H1 (cell line): ENCODE measurements around the gene LRFN3. TPM values are rescaled to one million over a fixed set of nuclear protein-coding genes. Genes with fewer than 3 reads are reported as not detected.
A peak's percentile ranks its signal among the peaks of the same experiment; 100 is the strongest.

Experiments
- CTCF ChIA-PET: fragments of 300-600 bp; sonication (Branson Sonifier 250); formaldehyde crosslinking; loops from one replicate; lab custom pipeline; 2021; ENCODE audit not compliant: partially characterized antibody; lab: Charles Lee
- POLR2A ChIA-PET: fragments of 300-600 bp; sonication (Branson Sonifier 250); formaldehyde crosslinking; loops from one replicate; lab custom pipeline; 2021; ENCODE audit warnings: inconsistent platforms; ENCODE audit not compliant: partially characterized antibody; lab: Charles Lee
- DNase-seq, 2 experiments: peaks; one replicate each; pipeline versions ENCODE4 v3.0.0 to v3.0.0-alpha.2; 2010 to 2022; ENCODE audit warnings: low spot score in 2 of 2, low read depth in 1 of 2, mixed read lengths in 1 of 2
- FAIRE-seq: peaks from 2 replicates; lab custom pipeline; 2011; peaks lifted over from hg19 to GRCh38; lab: Jason Lieb, UNC
- H2AFZ ChIP-seq: 2 replicates; pipeline ENCODE4 v1.8.1; 2012; ENCODE audit warnings: low read length, inconsistent platforms
- H2AK5ac ChIP-seq: 2 replicates; pipeline ENCODE4 v1.6.1; 2013; ENCODE audit warnings: low read depth, low read length
- H2BK120ac ChIP-seq: replicated peaks from 2 replicates; pipeline ENCODE3; 2013; ENCODE audit warnings: low read depth, low read length, inconsistent platforms
- H2BK12ac ChIP-seq: 2 replicates; pipeline ENCODE4 v1.6.1; 2013; ENCODE audit warnings: low read depth, low read length
- H2BK15ac ChIP-seq: 2 replicates; pipeline ENCODE4 v1.6.1; 2013; ENCODE audit warnings: low read length
- H2BK20ac ChIP-seq: 2 replicates; pipeline ENCODE4 v1.6.1; 2013; ENCODE audit warnings: low read length
- H2BK5ac ChIP-seq: 2 replicates; pipeline ENCODE4 v1.6.1; 2013; ENCODE audit warnings: low read depth, low read length
- H3K14ac ChIP-seq: 2 replicates; pipeline ENCODE4 v1.6.1; 2013; ENCODE audit warnings: inconsistent platforms; ENCODE audit not compliant: insufficient read length
- H3K18ac ChIP-seq: 2 replicates; pipeline ENCODE4 v1.6.1; 2013; ENCODE audit warnings: low read length; ENCODE audit errors: extremely low read depth
- H3K23ac ChIP-seq: 2 replicates; pipeline ENCODE4 v1.6.1; 2013; ENCODE audit warnings: inconsistent platforms; ENCODE audit not compliant: insufficient read length
- H3K23me2 ChIP-seq: 2 replicates; pipeline ENCODE4 v1.6.1; 2013; ENCODE audit warnings: low read depth, low read length
- H3K27ac ChIP-seq: 2 replicates; pipeline ENCODE4 v1.6.1; 2011; ENCODE audit warnings: low read depth, low read length, inconsistent platforms
- H3K27me3 ChIP-seq, 4 experiments: replicated peaks in 1 of 4; 1 replicate in 1 of 4; 2 replicates in 3 of 4; pipeline versions ENCODE4 v1.6.1 to v1.8.1; 2011 to 2013; ENCODE audit warnings: low read length in 3 of 4, mild to moderate bottlenecking in 3 of 4, inconsistent platforms in 2 of 4, mixed read lengths in 2 of 4, moderate library complexity in 1 of 4; ENCODE audit not compliant: control insufficient read depth in 3 of 4, insufficient read depth in 3 of 4; ENCODE audit errors: extremely low read depth in 1 of 4
- H3K36me3 ChIP-seq, 4 experiments: 2 replicates each; pipeline versions ENCODE4 v1.6.1 to v1.8.1; 2011 to 2013; ENCODE audit warnings: mild to moderate bottlenecking in 4 of 4, low read length in 3 of 4, moderate library complexity in 2 of 4, control low read depth in 1 of 4, inconsistent platforms in 1 of 4; ENCODE audit not compliant: insufficient read depth in 4 of 4, control insufficient read depth in 2 of 4
- H3K4ac ChIP-seq: replicated peaks from 2 replicates; pipeline ENCODE3; 2013; ENCODE audit warnings: low read length, low read depth, mixed read lengths, inconsistent platforms; ENCODE audit not compliant: insufficient read length
- H3K4me1 ChIP-seq, 4 experiments: replicated peaks in 1 of 4; 1 replicate in 1 of 4; 2 replicates in 3 of 4; pipeline versions ENCODE4 v1.6.1 to v1.8.1; 2011 to 2013; ENCODE audit warnings: low read length in 3 of 4, inconsistent platforms in 2 of 4, mixed read lengths in 1 of 4; ENCODE audit not compliant: insufficient read depth in 4 of 4, control insufficient read depth in 3 of 4
- H3K4me2 ChIP-seq, 2 experiments: 2 replicates each; pipeline versions ENCODE4 v1.6.1 to v1.8.1; 2011 to 2013; ENCODE audit warnings: low read depth in 2 of 2, low read length in 2 of 2, control low read depth in 1 of 2, inconsistent platforms in 1 of 2, mild to moderate bottlenecking in 1 of 2; ENCODE audit not compliant: insufficient read depth in 1 of 2
- H3K4me3 ChIP-seq, 4 experiments: fragments of 200-600, 300-600 bp in 1 of 4; sonication (generic), shearing (Covaris generic), sonication (Bioruptor Twin) in 1 of 4; 2 replicates each; pipeline versions ENCODE4 v1.5.1 to v1.8.1; 2011 to 2016; ENCODE audit warnings: low read length in 4 of 4, low read depth in 3 of 4, control low read depth in 2 of 4, inconsistent platforms in 2 of 4, mild to moderate bottlenecking in 2 of 4, mixed read lengths in 1 of 4, moderate library complexity in 1 of 4; ENCODE audit not compliant: insufficient read depth in 2 of 4; ENCODE audit errors: extremely low read depth in 1 of 4
- H3K56ac ChIP-seq: replicated peaks from 2 replicates; pipeline ENCODE3; 2013; ENCODE audit warnings: low read depth, mild to moderate bottlenecking, mixed read lengths, low read length, inconsistent platforms; ENCODE audit not compliant: insufficient read length
- H3K79me1 ChIP-seq: 2 replicates; pipeline ENCODE4 v1.6.1; 2013; ENCODE audit warnings: low read depth, low read length, control low read depth
- H3K79me2 ChIP-seq, 2 experiments: 2 replicates each; pipeline versions ENCODE4 v1.6.1 to v1.8.1; 2012 to 2013; ENCODE audit warnings: low read length in 2 of 2, mild to moderate bottlenecking in 2 of 2, inconsistent platforms in 1 of 2; ENCODE audit not compliant: insufficient read depth in 2 of 2, control insufficient read depth in 1 of 2
- H3K9ac ChIP-seq, 4 experiments: replicated peaks in 1 of 4; 1 replicate in 1 of 4; 2 replicates in 3 of 4; pipeline versions ENCODE4 v1.6.1 to v1.8.1; 2011 to 2013; ENCODE audit warnings: low read depth in 3 of 4, low read length in 3 of 4, control low read depth in 2 of 4, mild to moderate bottlenecking in 2 of 4, moderate library complexity in 2 of 4, inconsistent platforms in 1 of 4; ENCODE audit errors: extremely low read depth in 1 of 4
- H3K9me3 ChIP-seq, 2 experiments: 2 replicates each; pipeline versions ENCODE4 v1.6.1 to v1.8.1; 2012 to 2013; ENCODE audit warnings: mild to moderate bottlenecking in 2 of 2, moderate library complexity in 2 of 2, control low read depth in 1 of 2, inconsistent platforms in 1 of 2, low read depth in 1 of 2, low read length in 1 of 2, mixed read lengths in 1 of 2; ENCODE audit not compliant: insufficient read depth in 2 of 2
- H4K20me1 ChIP-seq, 2 experiments: replicated peaks in 1 of 2; 2 replicates each; pipeline versions ENCODE3 to v1.8.1; 2011 to 2013; ENCODE audit warnings: inconsistent platforms in 2 of 2, low read length in 2 of 2, mild to moderate bottlenecking in 1 of 2; ENCODE audit not compliant: insufficient read depth in 2 of 2, control insufficient read depth in 1 of 2
- H4K5ac ChIP-seq: 2 replicates; pipeline ENCODE4 v1.6.1; 2013; ENCODE audit warnings: low read length, low read depth, mixed read lengths, inconsistent platforms; ENCODE audit not compliant: insufficient read length
- H4K8ac ChIP-seq: 2 replicates; pipeline ENCODE4 v1.8.0; 2013; ENCODE audit warnings: mild to moderate bottlenecking, moderate library complexity, low read length, inconsistent platforms; ENCODE audit not compliant: insufficient read depth; ENCODE audit errors: extremely low read depth
- H4K91ac ChIP-seq: replicated peaks from 2 replicates; pipeline ENCODE3; 2013; ENCODE audit warnings: low read length, mixed read lengths, inconsistent platforms; ENCODE audit not compliant: insufficient read length
- ASH2L ChIP-seq: fragments of 200-600, 300-600 bp; sonication (generic); IDR thresholded peaks from one replicate; pipeline ENCODE4 v1.7.1; 2017; ENCODE audit warnings: low read length
- CHD1 ChIP-seq: IDR thresholded peaks from 2 replicates; pipeline ENCODE4 v1.6.1; 2012; ENCODE audit warnings: low read depth, low read length, improper control_type of control experiment
- CTBP2 ChIP-seq: IDR thresholded peaks from 2 replicates; pipeline ENCODE4 v1.7.0; 2011; ENCODE audit warnings: borderline replicate concordance, mild to moderate bottlenecking, moderate library complexity, mixed read lengths, low read length; ENCODE audit not compliant: insufficient read depth, insufficient read length
- HDAC2 ChIP-seq, 2 experiments: fragments of 300-600 bp in 1 of 2; sonication (generic) in 1 of 2; IDR thresholded peaks; 2 replicates each; pipeline ENCODE4 v1.6.1; 2011 to 2012; ENCODE audit warnings: low read depth in 2 of 2, low read length in 2 of 2, mild to moderate bottlenecking in 2 of 2, moderate library complexity in 2 of 2, borderline replicate concordance in 1 of 2, inconsistent platforms in 1 of 2
- JUN ChIP-seq: IDR thresholded peaks from 2 replicates; pipeline ENCODE4 v1.6.1; 2011; ENCODE audit warnings: low read depth, mild to moderate bottlenecking, improper control_type of control experiment, low read length
- MAFK ChIP-seq: IDR thresholded peaks from 2 replicates; pipeline ENCODE4 v1.6.1; 2012; ENCODE audit warnings: low read depth, mild to moderate bottlenecking, improper control_type of control experiment, low read length
- NRF1 ChIP-seq: IDR thresholded peaks from 2 replicates; pipeline ENCODE4 v1.6.1; 2011; ENCODE audit warnings: mild to moderate bottlenecking, low read depth, low read length, improper control_type of control experiment
- POLR2AphosphoS5 ChIP-seq: IDR thresholded peaks from 2 replicates; pipeline ENCODE4 v1.6.1; 2011; ENCODE audit warnings: low read depth, low read length
- RNF2 ChIP-seq: fragments of 200-900, 300-1000 bp; sonication (generic); IDR thresholded peaks from 2 replicates; pipeline ENCODE4 v1.7.1; 2016; ENCODE audit warnings: borderline replicate concordance, low read depth, mild to moderate bottlenecking, antibody characterized with exemption, low read length; ENCODE audit not compliant: poor library complexity, severe bottlenecking; ENCODE audit errors: missing control alignments
- SP1 ChIP-seq: IDR thresholded peaks from 2 replicates; pipeline ENCODE4 v1.6.1; 2011; ENCODE audit warnings: low read depth, low read length
- SP4 ChIP-seq: IDR thresholded peaks from 2 replicates; pipeline ENCODE4 v1.6.1; 2012; ENCODE audit warnings: low read length, inconsistent platforms
- USF2 ChIP-seq: IDR thresholded peaks from 2 replicates; pipeline ENCODE4 v1.6.1; 2011; ENCODE audit warnings: low read length, improper control_type of control experiment
- WGBS, 2 experiments: shearing (Covaris generic) in 1 of 2; methylation state at CpG; one replicate each; pipeline versions ENCODE4 v1.1.6 to v1.1.7; 2013 to 2015; ENCODE audit warnings: low lambda C conversion rate in 2 of 2, mixed read lengths in 2 of 2, inconsistent platforms in 1 of 2, low coverage in 1 of 2, missing lambda C conversion rate in 1 of 2; ENCODE audit not compliant: insufficient replicate concordance in 2 of 2, insufficient coverage in 1 of 2, insufficient read length in 1 of 2; ENCODE audit errors: extremely low coverage in 1 of 2, missing lambda C conversion rate in 1 of 2; 5-methylcytosine and 5-hydroxymethylcytosine counted together
- polyA plus RNA-seq, 7 experiments: library from polyadenylated mRNA; depleted of rRNA in 3 of 7; stranded (reverse) in 5 of 7; unstranded in 2 of 7; fragments of >200 nt in 5 of 7; fragments of 200-250 nt in 2 of 7; gene quantifications; 1 replicate in 5 of 7; 2 replicates in 1 of 7; 4 replicates in 1 of 7; pipeline versions ENCODE4 v1.2.1 to v1.2.3, GENCODE V29; 2011 to 2013; ENCODE audit warnings: missing spikeins in 2 of 7, mixed read lengths in 2 of 7
- total RNA-seq: library from RNA; stranded (reverse); fragmentation: NEBNext Ultra II Directional; extraction: Animal tissue kit (Norgen Biotek cat#: 25700); gene quantifications from 2 replicates; pipeline ENCODE4 v1.2.1, GENCODE V29; 2021

Gene LRFN3
- total and polyA plus RNA-seq, 2 of the 8 experiments (the other 6 are each of a cell fraction or from before 2014, with no cell fraction given): 4.6 to 16.8 TPM

- Histone ChIP-seq H2BK12ac (peak overlapping the region; percentile 5; the same call in 1 of the 2 replicates), H3K36me3 (no peaks in the 10 kb centered on the region), H3K56ac (no peak overlapping the region), H3K23me2 (peaks cover 4% of the 10 kb centered on the region; the same call in 1 of the 2 replicates), H3K14ac (no peak overlapping the region), H4K91ac (no peak overlapping the region), H3K4me3 (no peak overlapping the region), H3K9me3 (no peaks in the 10 kb centered on the region; a peak in 1 of 4 replicates), H3K27me3 (peaks cover 0 to 16% (median 13%) of the 10 kb centered on the region in 4 experiments; a peak in 5 of 7 replicates), H2AK5ac (no peak overlapping the region), H3K9ac (no peak overlapping the region), H4K20me1 (no peaks in the 10 kb centered on the region), H3K4me1 (0 out of 7 replicates have a peak, but pooled peaks cover 0 to 4% (median 0%) of the 10 kb centered on the region in 4 experiments), H3K79me2 (no peaks in the 10 kb centered on the region), H3K79me1 (no peaks in the 10 kb centered on the region), H3K18ac (no peak overlapping the region), H2BK5ac (no peak overlapping the region), H3K27ac (no peak overlapping the region), H2BK120ac (no peak overlapping the region), H2BK20ac (no peak overlapping the region), H2AFZ (no peak overlapping the region), H2BK15ac (no peak overlapping the region), H4K8ac (no peak overlapping the region), H3K4ac (no peak overlapping the region), H3K23ac (no peak overlapping the region), H3K4me2 (no peak overlapping the region; a peak in 1 of 4 replicates), H4K5ac (no peak overlapping the region)
- DNase-seq (no peak), FAIRE-seq (no peak)
- POLR2A ChIA-PET: interaction anchor here (1.6 kb wide), 1 partner anchor 10 kb away, joined by 5 read pairs; no protein-coding TSS in a partner anchor
- CTCF ChIA-PET: interaction anchor here (0.7 to 1.4 kb wide), 3 partner anchors 8 to 21 kb away, joined by 3 to 5 read pairs (median 4); no protein-coding TSS in a partner anchor
- WGBS, 2 experiments: 85% methylated on average over 5 of the region's 5 CpGs; no CpG with 5 or more reads in 1 of the 2 experiments
- TF ChIP-seq SP1: no peak
- TF ChIP-seq ASH2L: no peak
- TF ChIP-seq USF2: no peak
- no peak for TF ChIP-seq POLR2AphosphoS5
- no peak for TF ChIP-seq JUN
- TF ChIP-seq CTBP2: no peak
- no peak for TF ChIP-seq HDAC2 (IDR thresholded peaks at IDR 0.05; ENCODE audit: borderline replicate concordance in 1 of 2, low read depth in 2 of 2, low read length in 2 of 2)
- TF ChIP-seq RNF2: no peak
- TF ChIP-seq NRF1: no peak
- TF ChIP-seq MAFK: no peak
- no peak for TF ChIP-seq SP4
- TF ChIP-seq CHD1: no peak
These were observed 49.9 kb downstream of the LRFN3 start for GRCh38 chr19:35986111-35986510.
